A549 treated with AZD2906 at 1 μM for 4 hours (cell line): ENCODE results near the gene PACS2. TPM values are rescaled to one million over a fixed set of nuclear protein-coding genes. Genes with fewer than 3 reads are reported as not detected.

Source experiments
- total RNA-seq: library from RNA; stranded (reverse); fragments of 200-300 nt; extraction: Qiagen RNA extraction; gene quantifications from 5 replicates; pipeline ENCODE4 v1.2.3, GENCODE V29; 2022

The PACS2 gene
- total RNA-seq: 20.0 to 30.1 TPM (median 25.9 TPM) in 5 replicates

GRCh38 chr14:105314287-105315200 lies at the start of gene PACS2:
Gene PACS2 (plus strand): TSS chr14:105314748. CDS start chr14:105314919, 171 bp downstream.

GRCh38 chr14:105300542-105301102 lies 13.9 kb upstream of the PACS2 start, which contains the start of gene BRF1:
Gene BRF1 (minus strand): TSS chr14:105301001. CDS start chr14:105300629, 372 bp downstream.

GRCh38 chr14:105398044-105398725 lies 83.6 kb downstream of the PACS2 start, which contains the start of gene TEX22:
Gene TEX22 (plus strand): TSS chr14:105398538. CDS start chr14:105399341, 803 bp downstream.

GRCh38 chr14:105419195-105420091 lies 104.9 kb downstream of the PACS2 start, which contains the start of gene MTA1:
Gene MTA1 (plus strand): TSS chr14:105419827. CDS start chr14:105420036, 209 bp downstream.

Other genes with a start within 250 kb of the PACS2 start
- gene GPR132, start 249.3 kb upstream of the PACS2 start, total RNA-seq: 0.40 to 0.68 TPM (median 0.55 TPM) in 5 replicates
- gene JAG2, start 146.0 kb upstream of the PACS2 start, total RNA-seq: 16.3 to 28.4 TPM (median 23.6 TPM) in 5 replicates
- gene NUDT14, start 133.4 kb upstream of the PACS2 start, total RNA-seq: 22.3 to 49.6 TPM (median 43.3 TPM) in 5 replicates
- 31.1 to 45.1 TPM (median 41.8 TPM) in 5 replicates for gene BTBD6, start 66.2 kb upstream of the PACS2 start, total RNA-seq
- 25.7 to 29.8 TPM (median 28.7 TPM) in 5 replicates for gene BRF1, start 13.7 kb upstream of the PACS2 start, total RNA-seq
- 0.10 to 0.20 TPM (median 0.14 TPM) in 5 replicates for gene TEX22, start 83.8 kb downstream of the PACS2 start, total RNA-seq
- 51.3 to 86.8 TPM (median 72.1 TPM) in 5 replicates for gene MTA1, start 105.1 kb downstream of the PACS2 start, total RNA-seq
- 114 to 222 TPM (median 208 TPM) in 5 replicates for gene CRIP2, start 160.1 kb downstream of the PACS2 start, total RNA-seq
- 1,746 to 1,969 TPM (median 1,931 TPM) in 5 replicates for gene CRIP1, start 172.1 kb downstream of the PACS2 start, total RNA-seq
- gene TEDC1, start 176.5 kb downstream of the PACS2 start, total RNA-seq: 30.6 to 49.9 TPM (median 48.4 TPM) in 5 replicates
- gene TMEM121, start 211.8 kb downstream of the PACS2 start, total RNA-seq: 3.8 to 9.3 TPM (median 8.8 TPM) in 5 replicates